NOMO-1 (cell line): ENCODE results near the gene CNGB1.

Experiments
- DNase-seq, 2 experiments: peaks; one replicate each; lab custom pipeline; 2025; ENCODE audit not compliant: unreplicated experiment in 2 of 2; lab: John Stamatoyannopoulos, UW

The CNGB1 gene

GRCh38 chr16:57977418-57978069, 6.6 kb upstream of the CNGB1 start:
- DNase-seq: no peak

GRCh38 chr16:57976331-57976796, 5.4 kb upstream of the CNGB1 start:
- DNase-seq: no peak

DNA sequence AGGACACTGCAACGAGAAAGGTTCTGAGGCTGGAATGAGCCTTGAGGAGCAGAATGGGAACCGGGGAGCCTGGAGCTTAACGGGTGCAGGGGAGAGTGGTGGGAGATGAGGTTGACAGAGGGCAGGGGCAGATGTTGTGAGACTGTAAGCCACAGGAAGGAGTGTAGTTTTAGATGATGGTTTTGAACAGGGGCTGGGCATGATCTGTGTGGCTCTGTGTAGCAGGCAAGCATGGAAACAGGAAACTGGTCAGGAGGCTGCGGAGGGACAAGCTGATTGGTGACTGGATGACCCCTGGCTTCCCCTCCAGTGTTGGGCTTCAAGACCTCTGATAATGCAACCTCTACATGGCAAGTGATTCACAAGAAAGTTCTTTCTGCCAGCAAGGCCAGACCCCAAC, 1.4 kb upstream of the CNGB1 start:
- DNase-seq: no peak

DNA sequence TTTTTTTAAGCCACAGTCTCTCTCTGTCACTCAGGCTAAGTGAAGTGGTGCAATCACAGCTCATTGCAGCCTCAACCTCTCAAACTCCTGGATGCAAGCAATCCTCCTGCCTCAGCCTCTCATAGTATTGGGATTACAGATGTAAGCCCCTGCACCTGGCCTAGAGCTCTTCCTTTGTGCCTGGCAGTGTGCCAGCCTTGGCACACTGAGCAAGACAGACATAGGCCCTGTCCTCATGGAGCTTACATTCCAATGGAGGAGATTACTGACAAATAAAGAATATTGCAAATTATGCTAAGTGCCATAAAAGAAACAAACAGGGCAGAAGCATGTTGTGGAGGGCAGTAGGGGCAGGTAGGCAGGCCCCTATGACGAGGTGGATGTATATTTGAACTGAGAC, 920 bp upstream of the CNGB1 start:
- no peak for DNase-seq

DNA sequence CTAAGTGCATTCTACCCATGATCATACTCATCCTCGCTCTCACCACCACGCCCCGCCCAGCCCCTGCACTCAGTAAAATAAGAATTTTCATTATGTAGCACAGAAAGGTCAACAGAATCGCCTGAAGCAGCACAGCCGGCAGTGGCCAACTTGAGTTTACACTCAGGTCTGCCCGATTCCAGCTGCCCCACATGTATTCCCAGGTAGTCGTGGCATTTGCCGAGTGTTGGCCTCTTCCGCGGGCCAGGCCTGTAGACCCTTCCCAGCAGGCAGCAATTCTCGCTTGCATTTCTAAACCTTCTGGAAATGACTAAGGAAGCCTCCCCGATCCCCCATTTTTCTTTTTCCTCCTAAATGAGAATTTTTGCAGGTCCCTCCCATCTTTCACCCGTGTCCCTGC, 609 bp downstream of the CNGB1 start:
- no peak for DNase-seq

GRCh38 chr16:57969451-57970123, 1.3 kb downstream of the CNGB1 start:
- no peak for DNase-seq

DNA sequence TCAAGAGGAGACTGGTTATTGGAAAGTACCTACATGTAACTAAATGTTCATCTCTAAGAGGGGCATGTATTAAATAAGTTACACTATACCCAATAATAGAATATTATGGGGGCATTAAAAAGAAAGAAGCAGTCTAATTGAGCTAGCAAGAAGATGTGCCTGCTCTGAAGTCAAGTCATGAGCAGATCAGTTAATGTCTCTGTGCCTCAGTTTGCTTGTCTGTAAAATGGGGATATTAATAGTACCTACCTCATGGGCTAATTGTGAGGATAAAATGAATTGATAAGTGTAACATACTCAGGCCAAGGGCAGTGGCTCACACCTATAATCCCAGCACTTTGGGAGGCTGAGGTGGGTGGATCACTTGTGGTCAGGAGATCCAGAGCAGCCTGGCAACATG, 3.0 kb downstream of the CNGB1 start:
- DNase-seq: no peak

DNA sequence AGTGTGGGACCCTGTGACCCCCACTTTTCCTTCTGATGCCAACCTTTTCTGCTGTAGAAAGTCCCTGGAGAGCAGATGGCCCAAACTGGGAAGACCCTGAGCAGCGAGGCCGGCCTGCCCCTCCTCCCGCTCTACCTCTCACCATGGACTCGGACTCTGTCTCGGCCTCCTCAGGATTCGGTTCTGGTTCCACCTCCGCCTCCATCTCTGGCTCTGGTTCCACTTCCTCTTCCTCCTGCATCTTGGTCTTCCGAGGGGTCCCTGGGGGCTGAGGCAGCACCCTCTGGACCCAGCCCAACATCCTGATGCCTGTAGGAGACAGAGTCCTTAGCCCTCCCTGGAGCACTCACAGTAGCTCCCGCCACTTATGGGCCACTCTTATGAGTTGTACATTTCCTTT, 3.9 kb downstream of the CNGB1 start:
- DNase-seq: no peak

DNA sequence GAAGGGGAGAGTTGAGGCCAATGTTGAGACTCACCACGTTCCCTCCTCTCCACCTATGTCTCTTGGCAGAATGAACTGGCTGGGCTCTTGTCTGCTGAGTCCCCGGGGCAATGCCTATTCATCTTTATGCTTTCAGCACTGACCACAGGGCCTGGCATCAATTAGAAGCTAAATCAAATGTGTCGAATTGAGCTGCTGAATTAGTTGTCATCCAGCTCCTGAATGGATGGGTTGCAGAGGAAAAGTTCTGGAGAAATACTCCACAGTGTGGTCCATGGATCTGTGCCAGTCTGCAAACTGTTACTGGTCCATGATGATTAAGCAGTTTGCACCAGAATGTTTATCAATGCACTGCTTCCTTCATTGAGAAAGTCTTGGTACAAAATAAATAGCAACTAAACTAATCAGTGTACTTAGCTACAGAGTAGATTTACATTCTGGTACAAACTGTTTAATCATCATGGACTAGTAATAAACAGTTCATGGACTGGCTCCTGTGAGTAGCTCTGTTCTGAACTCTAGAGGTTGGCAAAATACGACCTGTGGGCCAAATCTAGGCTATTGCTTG, 4.6 kb downstream of the CNGB1 start:
- no peak for DNase-seq

- no peak for DNase-seq
Measured at GRCh38 chr16:57964157-57964700, 6.7 kb downstream of the CNGB1 start.

DNA sequence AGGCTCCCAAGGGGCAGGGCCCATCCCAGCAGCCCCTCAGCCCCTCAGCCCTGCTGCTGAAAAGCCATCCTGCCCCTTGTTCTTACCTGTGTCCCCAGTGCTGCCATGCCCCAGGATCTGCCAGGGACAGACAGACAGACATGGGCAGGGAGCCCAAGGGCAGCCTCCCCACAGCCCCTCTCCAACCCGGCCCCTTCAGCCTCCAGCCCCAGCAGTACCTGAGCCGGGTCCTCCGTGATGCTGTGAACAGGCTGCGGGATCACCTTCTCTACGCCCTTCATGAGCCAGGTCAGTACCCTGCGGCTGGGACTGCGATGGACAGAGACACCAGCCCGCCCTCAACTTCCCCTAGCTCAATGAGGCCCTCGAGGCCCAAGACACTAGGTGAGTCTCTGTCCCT, 8.2 kb downstream of the CNGB1 start:
- DNase-seq: no peak

DNA sequence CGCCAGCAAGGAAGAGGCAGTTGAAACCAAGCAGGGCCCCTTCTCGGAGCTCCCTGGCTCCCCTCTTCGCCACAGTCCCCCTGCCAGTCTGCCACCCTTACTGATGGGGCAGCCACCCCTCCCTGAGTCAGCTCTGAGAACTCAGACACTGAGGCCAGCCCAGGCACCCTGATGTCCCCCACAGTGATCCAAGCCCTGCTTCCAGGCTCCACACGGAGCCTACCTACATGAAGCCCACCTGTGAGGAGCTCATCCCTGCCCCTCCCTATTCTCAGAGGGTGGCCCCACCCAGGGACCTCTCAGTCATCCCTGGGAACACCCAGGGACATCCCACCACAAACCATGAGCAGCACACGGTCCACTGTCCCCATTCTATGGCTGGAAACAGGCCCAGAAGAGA, 8.9 kb downstream of the CNGB1 start:
- DNase-seq: no peak

DNA sequence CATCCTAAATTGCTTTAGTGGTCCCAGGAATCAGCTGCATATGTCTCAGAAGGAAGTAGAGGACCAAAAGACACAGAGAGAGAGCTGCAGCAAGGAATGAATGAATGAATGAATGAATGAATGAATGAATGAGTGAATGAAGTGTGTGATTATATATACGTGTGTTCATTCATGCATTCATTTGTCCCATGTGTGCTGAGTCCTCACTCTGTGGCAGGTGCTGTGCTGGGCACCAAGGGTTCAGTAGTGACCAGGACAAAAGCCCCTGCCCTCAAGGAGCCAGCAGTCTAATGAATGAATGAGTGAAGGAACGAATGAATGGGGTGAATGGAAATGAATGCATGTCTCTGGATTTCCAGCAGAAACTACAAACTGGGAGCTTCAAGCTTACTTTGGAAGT, 9.4 kb downstream of the CNGB1 start:
- DNase-seq: no peak

- no peak for DNase-seq
Measured at GRCh38 chr16:57960826-57961472, 10.0 kb downstream of the CNGB1 start.

DNA sequence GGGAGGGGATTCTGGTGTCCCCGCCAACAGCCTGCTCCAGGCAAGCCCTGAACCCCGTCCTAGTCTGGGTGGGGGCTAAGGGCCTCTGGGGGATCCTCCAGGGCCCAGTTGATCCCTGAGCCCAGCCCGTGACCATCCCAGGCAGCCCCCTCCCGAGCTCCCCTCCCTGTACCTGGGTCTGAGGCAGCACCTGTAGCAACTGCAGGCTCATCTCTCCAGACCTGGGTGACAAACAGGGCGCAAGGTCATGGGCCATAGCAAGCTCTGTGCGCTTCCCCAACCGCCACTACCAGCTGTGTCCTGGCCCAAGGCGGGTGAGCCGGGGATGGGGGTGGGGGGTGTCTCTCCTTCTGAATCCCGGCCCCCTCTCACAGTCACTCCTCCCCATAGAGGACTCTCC, 10.6 kb downstream of the CNGB1 start:
- DNase-seq: no peak

- DNase-seq: no peak
Measured at GRCh38 chr16:57959804-57960203, 11.1 kb downstream of the CNGB1 start.

- peak; percentile 30 to 53 for DNase-seq
Measured at GRCh38 chr16:57959121-57959520, 11.8 kb downstream of the CNGB1 start.

- no peak for DNase-seq
Measured at GRCh38 chr16:57958544-57958943, 12.4 kb downstream of the CNGB1 start.

GRCh38 chr16:57957673-57958392, 13.1 kb downstream of the CNGB1 start:
- no peak for DNase-seq

DNA sequence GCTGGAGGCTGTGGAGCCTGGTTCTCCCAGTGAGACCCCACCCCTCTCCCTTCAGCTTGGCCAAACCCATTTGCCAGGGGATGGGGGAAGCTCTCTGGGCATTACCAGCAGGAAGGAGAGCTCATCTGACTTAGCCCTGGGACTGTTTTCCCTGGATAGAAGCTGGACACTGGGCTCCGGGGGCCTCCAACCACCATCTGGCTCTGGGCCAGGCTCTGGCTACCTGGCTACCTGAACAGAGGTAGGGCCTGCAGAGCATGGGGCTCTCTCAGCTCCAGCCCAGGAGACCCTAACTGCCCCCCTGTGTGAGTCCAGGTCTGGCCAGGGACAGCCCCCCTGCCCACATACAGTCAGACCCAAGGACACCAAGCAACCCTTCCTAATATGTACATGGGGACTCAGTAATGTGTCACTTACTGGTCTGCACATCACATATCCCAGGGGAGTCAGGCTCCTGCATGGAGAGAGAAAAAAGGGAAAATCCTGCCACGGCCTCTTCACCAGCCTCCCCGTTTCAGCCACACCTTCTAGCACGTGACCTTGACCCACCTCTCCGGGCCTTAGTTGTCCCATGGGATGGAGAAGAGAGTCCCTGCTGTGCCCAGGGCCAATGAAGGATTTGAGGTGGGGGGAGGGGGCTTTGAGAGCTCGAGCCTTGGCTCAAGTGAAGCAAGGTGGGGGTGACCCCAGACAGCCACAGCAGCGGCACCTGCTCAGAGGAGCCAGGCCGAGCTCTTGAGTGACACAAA, 13.8 kb downstream of the CNGB1 start:
- no peak for DNase-seq
